Inferior parietal cortex (tissue), 1 donor: ENCODE data around the gene GAS5.
"Not testable (repeated sequence)": the region's sequence is repeated elsewhere in the genome, so short reads cannot be mapped to it uniquely, and the experiment has no call there.

Experiments used
- DNase-seq: peaks from one replicate; pipeline ENCODE4 v3.0.0-alpha.2; 2016; ENCODE audit errors: extremely low spot score

The GAS5 gene

GRCh38 chr1:173867753-173868265 is at the start of gene GAS5:
TSS of gene GAS5 (minus strand) at chr1:173867989.
- peak; percentile 97 for DNase-seq

- no peak for DNase-seq
Measured at GRCh38 chr1:173917149-173917548, 49.4 kb upstream of the GAS5 start, which contains the start of gene SERPINC1. TSS of gene SERPINC1 (minus strand) at chr1:173917327. CDS start at chr1:173917259, 68 bp downstream.

GRCh38 chr1:173916667-173917066 is 48.9 kb upstream of the GAS5 start:
- no peak for DNase-seq

GRCh38 chr1:173915596-173915995 is 47.8 kb upstream of the GAS5 start:
- DNase-seq: no peak

- no peak for DNase-seq
Measured at GRCh38 chr1:173914366-173914871, 46.6 kb upstream of the GAS5 start.

GRCh38 chr1:173913111-173913510 is 45.3 kb upstream of the GAS5 start:
- DNase-seq: no peak

GRCh38 chr1:173903827-173904531 is 36.2 kb upstream of the GAS5 start:
- DNase-seq: no peak

GRCh38 chr1:173900992-173901391 is 33.2 kb upstream of the GAS5 start:
- no peak for DNase-seq

- no peak for DNase-seq
Measured at GRCh38 chr1:173900427-173900826, 32.6 kb upstream of the GAS5 start.

GRCh38 chr1:173894189-173894588 is 26.4 kb upstream of the GAS5 start:
- DNase-seq: no peak

GRCh38 chr1:173893611-173894010 is 25.8 kb upstream of the GAS5 start:
- no peak for DNase-seq

- DNase-seq: no peak
Measured at GRCh38 chr1:173889885-173890284, 22.1 kb upstream of the GAS5 start.

GRCh38 chr1:173888749-173889148 is 21.0 kb upstream of the GAS5 start:
- no peak for DNase-seq

- no peak for DNase-seq
Measured at GRCh38 chr1:173887627-173888026, 19.8 kb upstream of the GAS5 start.

- no peak for DNase-seq
Measured at GRCh38 chr1:173886746-173887611, 19.2 kb upstream of the GAS5 start.

GRCh38 chr1:173884701-173885100 is 16.9 kb upstream of the GAS5 start:
- DNase-seq: no peak

GRCh38 chr1:173881117-173881516 is 13.3 kb upstream of the GAS5 start:
- DNase-seq: not testable (repeated sequence)

GRCh38 chr1:173878251-173878650 is 10.5 kb upstream of the GAS5 start:
- DNase-seq: no peak

- no peak for DNase-seq
Measured at GRCh38 chr1:173876732-173877131, 8.9 kb upstream of the GAS5 start.

- DNase-seq: no peak
Measured at GRCh38 chr1:173871500-173871899, 3.7 kb upstream of the GAS5 start.

GRCh38 chr1:173871091-173871490 is 3.3 kb upstream of the GAS5 start:
- DNase-seq: no peak

GRCh38 chr1:173870252-173871075 is 2.7 kb upstream of the GAS5 start:
- peak; percentile 60 for DNase-seq
